Bronchial epithelial cell (primary cell): Measurements from ENCODE around the gene REEP6. TPM values are rescaled to one million over a fixed set of nuclear protein-coding genes. Genes with fewer than 3 reads are reported as not detected.

Source experiments
- DNase-seq: peaks from one replicate; pipeline ENCODE4 v3.0.0-alpha.2; 2010; ENCODE audit warnings: low read depth
- FAIRE-seq: peaks from 2 replicates; lab custom pipeline; 2011; peaks lifted over from hg19 to GRCh38; lab: Jason Lieb, UNC
- H3K27me3 ChIP-seq: 2 replicates; pipeline ENCODE4 v1.5.1; 2011; ENCODE audit warnings: low read length; ENCODE audit not compliant: control insufficient read depth, insufficient read depth
- H3K36me3 ChIP-seq: 2 replicates; pipeline ENCODE4 v1.5.1; 2011; ENCODE audit warnings: low read length; ENCODE audit not compliant: control insufficient read depth, insufficient read depth
- H3K4me3 ChIP-seq: 2 replicates; pipeline ENCODE4 v1.5.1; 2011; ENCODE audit warnings: mild to moderate bottlenecking, low read depth, low read length, control low read depth
- total RNA-seq: library from RNA; depleted of rRNA; stranded (reverse); fragments of >200 nt; gene quantifications from 2 replicates; pipeline ENCODE4 v1.2.1, GENCODE V29; 2014
- TF ChIP-seq, protein P1 (sequence below): IDR thresholded peaks from 2 replicates; pipeline ENCODE4 v1.5.1; 2011; ENCODE audit warnings: mild to moderate bottlenecking, moderate library complexity, low read length, control low read depth, inconsistent platforms; ENCODE audit not compliant: insufficient read depth, severe bottlenecking

REEP6 gene
- total RNA-seq, 1 donor from 2014 or later: 2.1 TPM

DNA sequence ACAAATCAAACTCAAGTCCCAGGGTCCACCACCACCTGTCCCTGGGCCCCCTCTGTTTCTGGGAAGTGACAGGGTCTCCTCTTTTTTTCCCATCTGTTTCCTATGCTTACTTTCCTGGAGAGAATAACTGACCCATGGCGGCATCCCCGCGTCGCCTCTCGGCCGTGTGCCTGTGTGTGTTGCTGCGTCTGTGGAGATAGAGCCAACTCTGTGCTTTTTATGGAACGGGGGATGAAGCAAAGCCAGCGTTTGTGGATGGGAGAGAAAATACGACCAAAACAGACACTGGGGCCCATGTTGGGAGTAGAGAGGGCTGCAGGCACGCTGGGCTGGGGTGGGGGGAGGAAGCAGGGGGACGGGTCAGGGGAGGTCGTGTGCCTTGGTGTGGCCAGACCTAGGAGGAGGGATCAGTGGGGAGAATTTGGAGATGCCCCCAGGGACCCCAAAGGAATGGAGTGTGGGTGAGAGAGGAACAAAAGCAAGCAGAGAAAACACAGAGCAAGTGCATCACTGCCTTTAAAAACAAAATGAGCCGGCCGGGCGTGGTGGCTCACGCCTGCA lies 49.5 kb downstream of the REEP6 start:
- TF ChIP-seq, protein P1, sequence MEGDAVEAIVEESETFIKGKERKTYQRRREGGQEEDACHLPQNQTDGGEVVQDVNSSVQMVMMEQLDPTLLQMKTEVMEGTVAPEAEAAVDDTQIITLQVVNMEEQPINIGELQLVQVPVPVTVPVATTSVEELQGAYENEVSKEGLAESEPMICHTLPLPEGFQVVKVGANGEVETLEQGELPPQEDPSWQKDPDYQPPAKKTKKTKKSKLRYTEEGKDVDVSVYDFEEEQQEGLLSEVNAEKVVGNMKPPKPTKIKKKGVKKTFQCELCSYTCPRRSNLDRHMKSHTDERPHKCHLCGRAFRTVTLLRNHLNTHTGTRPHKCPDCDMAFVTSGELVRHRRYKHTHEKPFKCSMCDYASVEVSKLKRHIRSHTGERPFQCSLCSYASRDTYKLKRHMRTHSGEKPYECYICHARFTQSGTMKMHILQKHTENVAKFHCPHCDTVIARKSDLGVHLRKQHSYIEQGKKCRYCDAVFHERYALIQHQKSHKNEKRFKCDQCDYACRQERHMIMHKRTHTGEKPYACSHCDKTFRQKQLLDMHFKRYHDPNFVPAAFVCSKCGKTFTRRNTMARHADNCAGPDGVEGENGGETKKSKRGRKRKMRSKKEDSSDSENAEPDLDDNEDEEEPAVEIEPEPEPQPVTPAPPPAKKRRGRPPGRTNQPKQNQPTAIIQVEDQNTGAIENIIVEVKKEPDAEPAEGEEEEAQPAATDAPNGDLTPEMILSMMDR: no peak
- no peaks in the 10 kb centered on the region for H3K27me3 ChIP-seq
- no peak for FAIRE-seq

More for the DNA sequence above, 49.5 kb downstream of the REEP6 start:
- no peak overlapping the region for H3K4me3 ChIP-seq
- DNase-seq: no peak
- H3K36me3 ChIP-seq: no peaks in the 10 kb centered on the region

Other genes starting within 250 kb of the REEP6 start
- 8.7 and 14.8 TPM in 2 replicates for gene ATP5F1D, start 249.4 kb upstream of the REEP6 start, total RNA-seq
- 15.8 and 31.1 TPM in 2 replicates for gene MIDN, start 242.6 kb upstream of the REEP6 start, total RNA-seq
- gene CIRBP, start 221.8 kb upstream of the REEP6 start, total RNA-seq: 317 and 370 TPM in 2 replicates
- 20.8 and 27.1 TPM in 2 replicates for gene FAM174C, start 215.7 kb upstream of the REEP6 start, total RNA-seq
- not detected in 2 replicates for gene EFNA2, start 205.3 kb upstream of the REEP6 start, total RNA-seq
- gene NDUFS7, start 107.3 kb upstream of the REEP6 start, total RNA-seq: 101 and 109 TPM in 2 replicates
- gene GAMT, start 89.6 kb upstream of the REEP6 start, total RNA-seq: 6.8 and 9.7 TPM in 2 replicates
- 115 and 128 TPM in 2 replicates for gene DAZAP1, start 83.6 kb upstream of the REEP6 start, total RNA-seq
- gene RPS15, start 52.8 kb upstream of the REEP6 start, total RNA-seq: 380 and 966 TPM in 2 replicates
- under 0.01 TPM in 2 replicates for gene APC2, start 41.1 kb upstream of the REEP6 start, total RNA-seq
- 24.7 and 33.3 TPM in 2 replicates for gene C19orf25, start 12.0 kb upstream of the REEP6 start, total RNA-seq
- gene PCSK4, start 831 bp upstream of the REEP6 start, total RNA-seq: 0.53 and 1.7 TPM in 2 replicates
- gene ADAMTSL5, start 21.8 kb downstream of the REEP6 start, total RNA-seq: 1.8 and 3.6 TPM in 2 replicates
- gene PLK5, start 32.9 kb downstream of the REEP6 start, total RNA-seq: not detected in 2 replicates
- gene MEX3D, start 77.1 kb downstream of the REEP6 start, total RNA-seq: 34.2 and 43.4 TPM in 2 replicates
- gene MBD3, start 101.7 kb downstream of the REEP6 start, total RNA-seq: 64.3 and 75.3 TPM in 2 replicates
- 43.4 and 113 TPM in 2 replicates for gene UQCR11, start 114.3 kb downstream of the REEP6 start, total RNA-seq
- 68.2 and 84.5 TPM in 2 replicates for gene TCF3, start 161.4 kb downstream of the REEP6 start, total RNA-seq